ENCODE results near the gene DENND2C. TPM values are rescaled to one million over a fixed set of nuclear protein-coding genes. Genes with fewer than 3 reads are reported as not detected.

The DENND2C gene
- total RNA-seq (2.2 TPM), polyA plus RNA-seq (under 1 TPM in 3 of 4 donors, not detected in 1; 0.11 to 0.78 (median 0.25) TPM)

GRCh38 chr1:114669562-114670082, at the start of gene DENND2C:
Gene DENND2C (minus strand): TSS chr1:114670049. CDS start chr1:114625984, 44,065 bp downstream.
- H3K4me3 Mint-ChIP-seq = peak within 1 kb of the TSS; percentile 92 to 96 (median 95)
- DNase-seq (no peak), ATAC-seq (ENCODE audit: low read depth in 2 of 2) (peak; percentile 46 to 51)
- H3K27ac Mint-ChIP-seq = peak within 1 kb of the TSS; percentile 53 to 94 (median 85)
- H3K4me1 Mint-ChIP-seq = peaks cover 6 to 12% (median 9%) of the 10 kb centered on the region in 4 donors
- no peaks in the 10 kb centered on the region for H3K36me3 Mint-ChIP-seq
- Histone ChIP-seq H3K9me3 (ENCODE audit: control insufficient read depth in 2 of 2, low read length in 2 of 2) (no peaks in the 10 kb centered on the region), H3K4me3 (ENCODE audit: low read depth, low read length) (peak within 1 kb of the TSS; percentile 81), H3K36me3 (ENCODE audit: control insufficient read depth, insufficient read depth, low read length) (no peaks in the 10 kb centered on the region), H3K27ac (ENCODE audit: insufficient read depth, low read length, poor library complexity, severe bottlenecking) (no peak within 1 kb of the TSS), H3K27me3 (ENCODE audit: control insufficient read depth, insufficient read depth, low read length) (peaks cover 22% of the 10 kb centered on the region), H3K4me1 (ENCODE audit: control insufficient read depth, insufficient read depth, low read length, poor library complexity, severe bottlenecking) (peaks cover 14% of the 10 kb centered on the region)
- H3K9me3 Mint-ChIP-seq = peaks cover 0 to 1% (median 0%) of the 10 kb centered on the region in 7 donors
- H3K27me3 Mint-ChIP-seq = peaks cover 53% of the 10 kb centered on the region

GRCh38 chr1:114719424-114719787, 49.6 kb upstream of the DENND2C start:
- no peaks in the 10 kb centered on the region for H3K27me3 Mint-ChIP-seq
- H3K4me1 Mint-ChIP-seq = peaks cover 15 to 32% (median 20%) of the 10 kb centered on the region in 4 donors
- H3K9me3 ChIP-seq (ENCODE audit: control insufficient read depth in 2 of 2, low read length in 2 of 2) = no peaks in the 10 kb centered on the region
- no peak overlapping the region for H3K27ac ChIP-seq (ENCODE audit: insufficient read depth, low read length, poor library complexity, severe bottlenecking)
- no peaks in the 10 kb centered on the region for H3K27me3 ChIP-seq (ENCODE audit: control insufficient read depth, insufficient read depth, low read length)
- peak overlapping the region in 2 of 4 donors; percentile 61 for H3K4me3 Mint-ChIP-seq
- H3K4me3 ChIP-seq (ENCODE audit: low read depth, low read length) = no peak overlapping the region
- peaks cover 50% of the 10 kb centered on the region for H3K36me3 Mint-ChIP-seq
- ATAC-seq (ENCODE audit: low read depth in 2 of 2) = no peak
- H3K27ac Mint-ChIP-seq = no peak overlapping the region
- peaks cover 16% of the 10 kb centered on the region for H3K4me1 ChIP-seq (ENCODE audit: control insufficient read depth, insufficient read depth, low read length, poor library complexity, severe bottlenecking)
- DNase-seq = no peak
- H3K36me3 ChIP-seq (ENCODE audit: control insufficient read depth, insufficient read depth, low read length) = peaks cover 69% of the 10 kb centered on the region
- H3K9me3 Mint-ChIP-seq = no peaks in the 10 kb centered on the region

- H3K27ac Mint-ChIP-seq = peak overlapping the region in 2 of 3 donors; percentile 15 to 99
These were observed 49.0 kb upstream of the DENND2C start for GRCh38 chr1:114718661-114719423.

GRCh38 chr1:114716304-114717170, 46.7 kb upstream of the DENND2C start, which contains the start of gene NRAS:
Gene NRAS (minus strand): TSS chr1:114716771. CDS start chr1:114716160, 611 bp downstream.
- Mint-ChIP-seq H3K36me3 (peaks cover 36% of the 10 kb centered on the region), H3K9me3 (no peaks in the 10 kb centered on the region), H3K4me3 (peak within 1 kb of the TSS; percentile 91 to 99 (median 95)), H3K4me1 (peaks cover 26 to 36% (median 27%) of the 10 kb centered on the region in 4 donors), H3K27ac (peak within 1 kb of the TSS; percentile 90 to 99 (median 99)), H3K27me3 (no peaks in the 10 kb centered on the region)
- ATAC-seq (ENCODE audit: low read depth in 2 of 2) (peak; percentile 98 to 99), DNase-seq (peak; percentile 93 to 96 (median 94))
- no peaks in the 10 kb centered on the region for H3K27me3 ChIP-seq (ENCODE audit: control insufficient read depth, insufficient read depth, low read length)
- H3K9me3 ChIP-seq (ENCODE audit: control insufficient read depth in 2 of 2, low read length in 2 of 2) = no peaks in the 10 kb centered on the region
- peak within 1 kb of the TSS; percentile 98 for H3K27ac ChIP-seq (ENCODE audit: insufficient read depth, low read length, poor library complexity, severe bottlenecking)
- H3K36me3 ChIP-seq (ENCODE audit: control insufficient read depth, insufficient read depth, low read length) = peaks cover 65% of the 10 kb centered on the region
- H3K4me1 ChIP-seq (ENCODE audit: control insufficient read depth, insufficient read depth, low read length, poor library complexity, severe bottlenecking) = peaks cover 16% of the 10 kb centered on the region
- peak within 1 kb of the TSS; percentile 95 for H3K4me3 ChIP-seq (ENCODE audit: low read depth, low read length)

More at GRCh38 chr1:114718661-114719423, 49.0 kb upstream of the DENND2C start:
- Histone ChIP-seq H3K4me3 (ENCODE audit: low read depth, low read length) (no peak overlapping the region), H3K4me1 (ENCODE audit: control insufficient read depth, insufficient read depth, low read length, poor library complexity, severe bottlenecking) (peaks cover 16% of the 10 kb centered on the region), H3K9me3 (ENCODE audit: control insufficient read depth in 2 of 2, low read length in 2 of 2) (no peaks in the 10 kb centered on the region), H3K27me3 (ENCODE audit: control insufficient read depth, insufficient read depth, low read length) (no peaks in the 10 kb centered on the region), H3K36me3 (ENCODE audit: control insufficient read depth, insufficient read depth, low read length) (peaks cover 66% of the 10 kb centered on the region), H3K27ac (ENCODE audit: insufficient read depth, low read length, poor library complexity, severe bottlenecking) (no peak overlapping the region)
- Mint-ChIP-seq H3K27me3 (no peaks in the 10 kb centered on the region), H3K4me1 (peaks cover 17 to 30% (median 25%) of the 10 kb centered on the region in 4 donors), H3K36me3 (peaks cover 46% of the 10 kb centered on the region), H3K4me3 (peak overlapping the region in 2 of 4 donors; percentile 61), H3K9me3 (no peaks in the 10 kb centered on the region)
- DNase-seq (no peak), ATAC-seq (ENCODE audit: low read depth in 2 of 2) (no peak)

- peaks cover 26 to 36% (median 27%) of the 10 kb centered on the region in 4 donors for H3K4me1 Mint-ChIP-seq
- H3K36me3 Mint-ChIP-seq = peaks cover 30% of the 10 kb centered on the region
- H3K27me3 Mint-ChIP-seq = no peaks in the 10 kb centered on the region
- Histone ChIP-seq H3K4me1 (ENCODE audit: control insufficient read depth, insufficient read depth, low read length, poor library complexity, severe bottlenecking) (peaks cover 16% of the 10 kb centered on the region), H3K27me3 (ENCODE audit: control insufficient read depth, insufficient read depth, low read length) (no peaks in the 10 kb centered on the region), H3K36me3 (ENCODE audit: control insufficient read depth, insufficient read depth, low read length) (peaks cover 63% of the 10 kb centered on the region), H3K27ac (ENCODE audit: insufficient read depth, low read length, poor library complexity, severe bottlenecking) (peak overlapping the region; percentile 98), H3K9me3 (ENCODE audit: control insufficient read depth in 2 of 2, low read length in 2 of 2) (no peaks in the 10 kb centered on the region), H3K4me3 (ENCODE audit: low read depth, low read length) (peak overlapping the region; percentile 95)
- peak overlapping the region; percentile 91 to 99 (median 95) for H3K4me3 Mint-ChIP-seq
- peak overlapping the region; percentile 90 to 99 (median 99) for H3K27ac Mint-ChIP-seq
- ATAC-seq (ENCODE audit: low read depth in 2 of 2) = no peak
- DNase-seq = no peak
- H3K9me3 Mint-ChIP-seq = no peaks in the 10 kb centered on the region
These were observed 46.1 kb upstream of the DENND2C start for GRCh38 chr1:114715952-114716303.

- no peak overlapping the region for H3K27ac ChIP-seq (ENCODE audit: insufficient read depth, low read length, poor library complexity, severe bottlenecking)
- H3K9me3 ChIP-seq (ENCODE audit: control insufficient read depth in 2 of 2, low read length in 2 of 2) = no peaks in the 10 kb centered on the region
- H3K4me1 ChIP-seq (ENCODE audit: control insufficient read depth, insufficient read depth, low read length, poor library complexity, severe bottlenecking) = peaks cover 16% of the 10 kb centered on the region
- DNase-seq (no peak), ATAC-seq (ENCODE audit: low read depth in 2 of 2) (no peak)
- H3K9me3 Mint-ChIP-seq = no peaks in the 10 kb centered on the region
- peaks cover 57% of the 10 kb centered on the region for H3K36me3 ChIP-seq (ENCODE audit: control insufficient read depth, insufficient read depth, low read length)
- H3K27me3 Mint-ChIP-seq = no peaks in the 10 kb centered on the region
- peaks cover 22 to 36% (median 26%) of the 10 kb centered on the region in 4 donors for H3K4me1 Mint-ChIP-seq
- peaks cover 26% of the 10 kb centered on the region for H3K36me3 Mint-ChIP-seq
- no peak overlapping the region for H3K27ac Mint-ChIP-seq
- H3K4me3 ChIP-seq (ENCODE audit: low read depth, low read length) = no peak overlapping the region
- no peak overlapping the region for H3K4me3 Mint-ChIP-seq
- H3K27me3 ChIP-seq (ENCODE audit: control insufficient read depth, insufficient read depth, low read length) = no peaks in the 10 kb centered on the region
These were observed 43.1 kb upstream of the DENND2C start for GRCh38 chr1:114712977-114713376.

GRCh38 chr1:114710360-114710759, 40.5 kb upstream of the DENND2C start:
- H3K4me1 Mint-ChIP-seq = peaks cover 13 to 15% (median 14%) of the 10 kb centered on the region in 4 donors
- peaks cover 3% of the 10 kb centered on the region for H3K4me1 ChIP-seq (ENCODE audit: control insufficient read depth, insufficient read depth, low read length, poor library complexity, severe bottlenecking)
- DNase-seq (no peak), ATAC-seq (ENCODE audit: low read depth in 2 of 2) (no peak)
- no peaks in the 10 kb centered on the region for H3K9me3 ChIP-seq (ENCODE audit: control insufficient read depth in 2 of 2, low read length in 2 of 2)
- H3K36me3 ChIP-seq (ENCODE audit: control insufficient read depth, insufficient read depth, low read length) = peaks cover 78% of the 10 kb centered on the region
- H3K9me3 Mint-ChIP-seq = no peaks in the 10 kb centered on the region
- no peaks in the 10 kb centered on the region for H3K27me3 ChIP-seq (ENCODE audit: control insufficient read depth, insufficient read depth, low read length)
- no peaks in the 10 kb centered on the region for H3K27me3 Mint-ChIP-seq
- peaks cover 34% of the 10 kb centered on the region for H3K36me3 Mint-ChIP-seq
- H3K4me3 ChIP-seq (ENCODE audit: low read depth, low read length) = no peak overlapping the region
- peak overlapping the region in 1 of 4 donors; percentile 62 for H3K4me3 Mint-ChIP-seq
- peak overlapping the region in 1 of 3 donors; percentile 68 for H3K27ac Mint-ChIP-seq
- H3K27ac ChIP-seq (ENCODE audit: insufficient read depth, low read length, poor library complexity, severe bottlenecking) = no peak overlapping the region

Data from CD4-positive, CD25-positive, alpha-beta regulatory T cell (primary cell).